GM12878 (cell line): ENCODE data around the gene RTL9. TPM values are rescaled to one million over a fixed set of nuclear protein-coding genes. Genes with fewer than 3 reads are reported as not detected.

Experiments used
- ATAC-seq: fragments of 200-7000 bp; cut with Tn5 transposase; 3 replicates; pipeline ENCODE4 v1.9.1; 2020; ENCODE audit warnings: mild to moderate bottlenecking, moderate library complexity
- BruUV-seq: library from RNA; stranded (reverse); fragments of 400-500 nt; replicated peaks from 2 replicates; lab custom pipeline; 2021; lab: Mats Ljungman, UMichigan
- CTCF ChIA-PET: fragments of 300-600 bp; sonication (Branson Sonifier 250); formaldehyde crosslinking; extraction: SDS; loops from one replicate; lab custom pipeline; 2021; ENCODE audit warnings: inconsistent platforms; lab: Yijun Ruan, JAX
- POLR2A ChIA-PET: fragments of 350-600 bp; formaldehyde crosslinking; extraction: SDS; loops from one replicate; lab custom pipeline; 2021; ENCODE audit warnings: inconsistent platforms; lab: Charles Lee
- RAD21 ChIA-PET: fragments of 300-600 bp; sonication (Branson Sonifier 250); formaldehyde crosslinking; loops from one replicate; lab custom pipeline; 2023; ENCODE audit warnings: antibody characterized with exemption; ENCODE audit not compliant: unreplicated experiment; lab: Charles Lee
- SMC1A ChIA-PET: fragments of 300-600 bp; sonication (Branson Sonifier 250); formaldehyde crosslinking; loops from one replicate; lab custom pipeline; 2023; ENCODE audit not compliant: unreplicated experiment, uncharacterized antibody; lab: Charles Lee
- DNase-seq: peaks from one replicate; pipeline ENCODE4 v3.0.0-alpha.2; 2011; ENCODE audit warnings: low read depth, low spot score
- FAIRE-seq: peaks from 3 replicates; lab custom pipeline; 2011; peaks lifted over from hg19 to GRCh38; lab: Jason Lieb, UNC
- H2AFZ ChIP-seq: 2 replicates; pipeline ENCODE4 v1.6.0; 2011; ENCODE audit warnings: low read depth, low read length, control low read depth; ENCODE audit not compliant: control insufficient read depth
- H3K27ac ChIP-seq: 2 replicates; pipeline ENCODE4 v1.5.1; 2011; ENCODE audit warnings: control low read depth; ENCODE audit not compliant: control insufficient read depth, insufficient read depth
- H3K27me3 ChIP-seq, 2 experiments: replicated peaks in 1 of 2; 2 replicates each; pipeline versions ENCODE4 v1.6.0 to v1.6.1; 2011; ENCODE audit warnings: low read length in 1 of 2; ENCODE audit not compliant: control insufficient read depth in 2 of 2, insufficient read depth in 2 of 2
- H3K36me3 ChIP-seq, 2 experiments: 2 replicates each; pipeline ENCODE4 v1.5.1; 2011; ENCODE audit warnings: low read length in 1 of 2; ENCODE audit not compliant: control insufficient read depth in 2 of 2, insufficient read depth in 2 of 2
- H3K4me1 ChIP-seq: 2 replicates; pipeline ENCODE4 v1.6.1; 2011; ENCODE audit warnings: mild to moderate bottlenecking, low read length, moderate library complexity, mixed read lengths; ENCODE audit not compliant: control insufficient read depth, insufficient read depth
- H3K4me2 ChIP-seq: 2 replicates; pipeline ENCODE4 v1.6.0; 2011; ENCODE audit warnings: control low read depth; ENCODE audit not compliant: control insufficient read depth, insufficient read depth
- H3K4me3 ChIP-seq: fragments of 200-600 bp; sonication (generic); 2 replicates; pipeline ENCODE4 v1.5.1; 2016
- H3K79me2 ChIP-seq: 2 replicates; pipeline ENCODE4 v1.6.0; 2011; ENCODE audit warnings: low read length; ENCODE audit not compliant: control insufficient read depth, insufficient read depth
- H3K9ac ChIP-seq: 2 replicates; pipeline ENCODE4 v1.8.0; 2011; ENCODE audit warnings: low read length, control low read depth, mixed read lengths; ENCODE audit not compliant: control insufficient read depth, insufficient read depth
- H3K9me3 ChIP-seq: replicated peaks from 3 replicates; pipeline ENCODE4 v1.5.1; 2011; ENCODE audit warnings: mild to moderate bottlenecking, low read length; ENCODE audit not compliant: control insufficient read depth, insufficient read depth
- H4K20me1 ChIP-seq: 2 replicates; pipeline ENCODE4 v1.6.0; 2011; ENCODE audit not compliant: control insufficient read depth, insufficient read depth
- CBX5 ChIP-seq: sonication (generic); IDR thresholded peaks from 2 replicates; pipeline ENCODE4 v1.6.1; 2016; ENCODE audit warnings: low read depth, moderate library complexity, mild to moderate bottlenecking, inconsistent platforms
- ELK1 ChIP-seq: IDR thresholded peaks from 2 replicates; pipeline ENCODE4 v1.6.1; 2012; ENCODE audit warnings: low read depth, low read length, improper control_type of control experiment
- ETV6 ChIP-seq, 2 experiments: fragments of 450-650 bp in 1 of 2; IDR thresholded peaks in 1 of 2; conservative IDR thresholded peaks in 1 of 2; 2 replicates each; pipeline ENCODE4 v1.6.1; 2014; ENCODE audit warnings: antibody characterized with exemption in 1 of 2, borderline replicate concordance in 1 of 2, low read depth in 1 of 2, mild to moderate bottlenecking in 1 of 2, moderate library complexity in 1 of 2
- IKZF2 ChIP-seq, 2 experiments: fragments of 450-650 bp; IDR thresholded peaks; 2 replicates each; pipeline ENCODE4 v1.6.1; 2017; ENCODE audit warnings: mild to moderate bottlenecking in 2 of 2, moderate library complexity in 2 of 2
- IRF3 ChIP-seq: fragments of 450-650 bp; IDR thresholded peaks from 2 replicates; pipeline ENCODE4 v1.6.1; 2014; ENCODE audit warnings: mild to moderate bottlenecking
- KLF5 ChIP-seq: fragments of 450-650 bp; IDR thresholded peaks from 2 replicates; pipeline ENCODE4 v1.6.1; 2014; ENCODE audit warnings: mild to moderate bottlenecking; ENCODE audit not compliant: partially characterized antibody
- MTA3 ChIP-seq: IDR thresholded peaks from 2 replicates; pipeline ENCODE4 v1.6.1; 2012; ENCODE audit warnings: low read length, inconsistent platforms, borderline replicate concordance
- MXI1 ChIP-seq: fragments of 150-350 bp; IDR thresholded peaks from 2 replicates; pipeline ENCODE4 v1.6.1; 2011; ENCODE audit warnings: low read depth, mild to moderate bottlenecking, inconsistent platforms, low read length, improper control_type of control experiment
- MYC ChIP-seq: IDR thresholded peaks from 2 replicates; pipeline ENCODE4 v1.6.1; 2011; ENCODE audit warnings: mild to moderate bottlenecking, low read length, moderate library complexity, inconsistent platforms; ENCODE audit not compliant: insufficient read depth, insufficient replicate concordance, insufficient read length, severe bottlenecking
- NR2F1 ChIP-seq: fragments of 450-650 bp; conservative IDR thresholded peaks from 2 replicates; pipeline ENCODE4 v1.6.1; 2017; ENCODE audit warnings: mild to moderate bottlenecking
- PBX3 ChIP-seq: IDR thresholded peaks from 2 replicates; pipeline ENCODE4 v1.6.1; 2011; ENCODE audit warnings: mild to moderate bottlenecking, low read depth, low read length, moderate library complexity; ENCODE audit not compliant: insufficient replicate concordance
- REST ChIP-seq: IDR thresholded peaks from 2 replicates; pipeline ENCODE4 v1.6.1; 2012; ENCODE audit warnings: mild to moderate bottlenecking, low read depth, low read length
- SPI1 ChIP-seq: IDR thresholded peaks from 2 replicates; pipeline ENCODE4 v1.6.1; 2011; ENCODE audit warnings: low read depth, mild to moderate bottlenecking, low read length, moderate library complexity, borderline replicate concordance; ENCODE audit not compliant: insufficient read depth
- SRF ChIP-seq, 2 experiments: IDR thresholded peaks; 2 replicates each; pipeline ENCODE4 v1.6.1; 2011; ENCODE audit warnings: low read depth in 2 of 2, low read length in 2 of 2, mild to moderate bottlenecking in 1 of 2, moderate library complexity in 1 of 2
- WRNIP1 ChIP-seq: IDR thresholded peaks from 2 replicates; pipeline ENCODE4 v1.6.1; 2011; ENCODE audit warnings: low read depth, low read length, improper control_type of control experiment, borderline replicate concordance
- WGBS: methylation state at CpG from one replicate; pipeline ENCODE4 v1.1.6; 2016; ENCODE audit warnings: low lambda C conversion rate; ENCODE audit not compliant: insufficient replicate concordance, insufficient coverage; ENCODE audit errors: missing lambda C conversion rate; 5-methylcytosine and 5-hydroxymethylcytosine counted together
- in situ Hi-C: fragments of 300-500 bp; cut with MboI; formaldehyde crosslinking; loops from 9 replicates; pipeline ENCODE4 v1.14.3; 2018; ENCODE audit warnings: mixed read lengths
- intact Hi-C: fragments of 100-400 bp; cut with micrococcal nuclease; formaldehyde crosslinking; loops from one replicate; pipeline ENCODE4 v1.14.2; 2022; ENCODE audit not compliant: unreplicated experiment
- polyA plus RNA-seq, 11 experiments: library from polyadenylated mRNA; depleted of rRNA in 4 of 11; unstranded in 6 of 11; stranded (reverse) in 5 of 11; fragments of >200 nt; fragmentation: Nextera tagmentation in 4 of 11; fragmentation: Illumina TruSeq in 1 of 11; extraction: Ambion mirVana in 4 of 11; extraction: Trizol in 1 of 11; gene quantifications; 1 replicate in 1 of 11; 2 replicates in 10 of 11; pipeline versions ENCODE4 v1.2.1 to v1.2.3, GENCODE V29; 2011 to 2016; ENCODE audit warnings: inconsistent platforms in 2 of 11, missing spikeins in 2 of 11, low read depth in 1 of 11
- total RNA-seq, 4 experiments: library from RNA; depleted of rRNA in 3 of 4; stranded (reverse); fragments of >200 nt in 3 of 4; fragmentation: Illumina TruSeq in 1 of 4; extraction: Trizol in 1 of 4; gene quantifications; 2 replicates each; pipeline versions ENCODE4 v1.2.1 to v1.2.3, GENCODE V29; 2013 to 2021

RTL9 gene
- total and polyA plus RNA-seq, 10 of the 15 experiments (the other 5 are each of a cell fraction or from before 2014, with no cell fraction given), result 0.05 to 1.2 (median 0.17) TPM

GRCh38 chrX:110406822-110407221 lies 48.2 kb downstream of the RTL9 start:
- SMC1A ChIA-PET, result interaction anchor here (1.0 to 18.9 kb wide), 6 partner anchors 84 to 258 kb away, joined by 3 to 289 read pairs (median 12); no protein-coding TSS in a partner anchor
- Histone ChIP-seq H2AFZ (no peak overlapping the region), H3K27me3 (no peaks in the 10 kb centered on the region), H3K9me3 (no peaks in the 10 kb centered on the region), H3K79me2 (no peaks in the 10 kb centered on the region), H3K36me3 (no peaks in the 10 kb centered on the region), H3K4me2 (no peak overlapping the region), H3K4me3 (no peak overlapping the region), H4K20me1 (no peaks in the 10 kb centered on the region), H3K9ac (no peak overlapping the region), H3K4me1 (no peaks in the 10 kb centered on the region), H3K27ac (no peak overlapping the region)
- RAD21 ChIA-PET, result interaction anchor here (1.6 to 9.3 kb wide), 2 partner anchors 84 to 244 kb away, joined by 3 to 130 read pairs; no protein-coding TSS in a partner anchor
- FAIRE-seq, result no peak
- 70% methylated on average over 4 of the region's 4 CpGs for WGBS
- ATAC-seq, result no peak
- CTCF ChIA-PET, result interaction anchor here (1.0 to 23.1 kb wide), 11 partner anchors 10 to 515 kb away, joined by 3 to 792 read pairs (median 5); no protein-coding TSS in a partner anchor
- in situ Hi-C loops, result loop anchor here (5.0 kb wide), 1 partner anchor 245 kb away; no protein-coding TSS in a partner anchor
- no TSS peak for BruUV-seq
- DNase-seq, result no peak
- POLR2A ChIA-PET, result interaction anchor here (0.7 kb wide), 1 partner anchor 356 kb away, joined by 4 read pairs; no protein-coding TSS in a partner anchor
- intact Hi-C loops, result no loop called here
- TF ChIP-seq WRNIP1, result no peak
- TF ChIP-seq IKZF2 (IDR thresholded peaks at IDR 0.05), result no peak
- no peak for TF ChIP-seq SRF (IDR thresholded peaks at IDR 0.05; ENCODE audit: low read depth in 2 of 2, low read length in 2 of 2)
- no peak for TF ChIP-seq ELK1
- no peak for TF ChIP-seq NR2F1
- no peak for TF ChIP-seq KLF5
- TF ChIP-seq PBX3, result no peak
- no peak for TF ChIP-seq CBX5
- no peak for TF ChIP-seq SPI1
- TF ChIP-seq ETV6 (conservative IDR thresholded peaks at IDR 0.05 in 1 of 2, IDR thresholded peaks at IDR 0.05 in 1 of 2; ENCODE audit: borderline replicate concordance in 1 of 2, low read depth in 1 of 2), result no peak
- no peak for TF ChIP-seq MTA3
- TF ChIP-seq MYC, result no peak
- no peak for TF ChIP-seq MXI1
- no peak for TF ChIP-seq IRF3
- TF ChIP-seq REST, result no peak
